ENCODE measurements around the gene OLFML2B. TPM values are rescaled to one million over a fixed set of nuclear protein-coding genes. Genes with fewer than 3 reads are reported as not detected.

OLFML2B gene
- total and polyA plus RNA-seq, 5 donors = 1.8 to 8.9 (median 3.0) TPM

DNA sequence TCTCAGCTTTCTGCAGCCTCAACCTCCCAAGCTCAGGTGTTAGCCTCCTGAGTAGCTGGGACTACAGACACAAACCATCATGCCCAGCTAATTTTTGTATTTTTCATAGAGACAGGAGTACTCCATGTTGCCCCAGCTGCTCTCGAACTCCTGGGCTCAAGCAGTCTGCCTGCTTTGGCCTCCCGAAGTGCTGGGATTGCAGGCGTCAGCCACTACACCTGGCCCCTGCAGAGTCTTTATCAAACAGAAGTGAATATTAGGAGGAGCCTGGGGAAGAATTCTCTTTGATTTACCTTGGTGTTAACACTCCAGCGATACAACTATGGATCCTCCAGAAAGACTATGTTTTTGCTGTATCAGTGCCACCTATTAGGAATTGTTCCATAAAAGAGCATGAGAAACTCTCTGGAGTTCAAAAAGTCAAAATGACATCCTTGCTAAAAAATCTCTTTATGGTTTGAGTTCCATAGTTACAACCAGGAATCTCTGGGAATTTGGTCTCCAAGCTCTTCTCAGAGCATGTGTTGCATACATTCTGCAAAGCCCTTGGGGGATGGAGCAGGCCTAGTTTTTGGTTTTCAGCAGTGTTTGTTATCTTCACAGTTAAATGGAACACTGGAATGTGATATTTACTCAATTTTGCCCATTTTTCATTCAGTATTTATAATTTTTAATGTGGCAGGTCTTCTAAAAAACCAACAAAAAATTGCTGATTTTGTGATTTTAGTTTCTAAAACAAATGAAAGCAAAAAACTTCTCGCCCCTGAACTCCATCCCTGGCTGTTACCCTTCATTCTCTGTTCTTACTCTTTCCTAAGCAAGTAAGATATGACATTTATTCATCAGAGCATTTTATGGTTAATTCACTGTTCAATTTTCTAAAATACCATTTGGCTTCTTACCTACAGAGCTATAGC lies 77.3 kb downstream of the OLFML2B start:
- no peak for ATAC-seq
- H3K4me1 ChIP-seq (ENCODE audit: control insufficient read depth, insufficient read depth, low read length) = no peaks in the 10 kb centered on the region
- H3K9me3 ChIP-seq (ENCODE audit: control insufficient read depth, low read length) = no peaks in the 10 kb centered on the region
- no peak for DNase-seq
- 77% methylated on average over 5 of the region's 5 CpGs for WGBS
- no peak overlapping the region for H3K4me3 ChIP-seq (ENCODE audit: low read length)
- no peaks in the 10 kb centered on the region for H3K27me3 ChIP-seq (ENCODE audit: control insufficient read depth, insufficient read depth)
- no peak overlapping the region for H3K27ac ChIP-seq (ENCODE audit: low read length)
- intact Hi-C loops (cut with DNase I) = no loop called here

DNA sequence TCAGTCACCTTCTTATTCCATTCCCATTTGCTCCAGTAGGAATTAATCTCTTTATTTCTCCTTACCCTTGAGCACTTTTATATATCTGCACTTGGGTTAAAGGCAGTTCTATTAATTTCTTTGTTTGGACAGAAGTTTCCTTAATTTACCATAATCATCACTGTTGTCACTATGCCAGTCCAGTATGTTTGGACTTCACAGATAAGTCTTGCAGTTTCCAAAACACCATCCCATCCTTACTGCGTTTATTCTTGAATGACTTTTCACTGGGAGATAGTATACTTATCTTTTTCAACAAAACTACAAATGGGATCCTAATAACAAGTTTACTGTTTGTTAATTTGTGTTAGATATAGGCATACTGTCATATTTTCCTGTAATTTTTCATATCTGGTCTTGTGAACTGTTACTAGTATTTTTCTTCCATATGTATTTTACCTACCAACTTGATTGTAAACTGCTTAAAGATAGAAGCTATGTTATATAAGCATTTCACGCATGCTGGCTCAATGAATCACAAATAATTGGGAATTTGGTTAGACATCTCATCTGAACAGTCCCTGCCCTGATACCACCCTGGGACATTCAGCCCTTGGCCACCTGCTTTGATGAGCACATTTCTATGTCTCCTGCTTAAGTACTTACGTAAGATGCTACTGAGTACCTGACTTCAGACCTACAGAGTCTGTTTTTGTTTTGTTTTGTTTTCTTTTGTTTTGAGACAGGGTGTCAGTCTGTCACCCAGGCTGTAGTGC lies 78.2 kb downstream of the OLFML2B start:
- Histone ChIP-seq H3K4me3 (ENCODE audit: low read length) (no peak overlapping the region), H3K9me3 (ENCODE audit: control insufficient read depth, low read length) (no peaks in the 10 kb centered on the region), H3K4me1 (ENCODE audit: control insufficient read depth, insufficient read depth, low read length) (no peaks in the 10 kb centered on the region), H3K27ac (ENCODE audit: low read length) (no peak overlapping the region), H3K27me3 (ENCODE audit: control insufficient read depth, insufficient read depth) (no peaks in the 10 kb centered on the region)
- WGBS = 74% methylated on average over 3 of the region's 3 CpGs
- ATAC-seq (no peak), DNase-seq (no peak)
- intact Hi-C loops (cut with DNase I) = no loop called here

DNA sequence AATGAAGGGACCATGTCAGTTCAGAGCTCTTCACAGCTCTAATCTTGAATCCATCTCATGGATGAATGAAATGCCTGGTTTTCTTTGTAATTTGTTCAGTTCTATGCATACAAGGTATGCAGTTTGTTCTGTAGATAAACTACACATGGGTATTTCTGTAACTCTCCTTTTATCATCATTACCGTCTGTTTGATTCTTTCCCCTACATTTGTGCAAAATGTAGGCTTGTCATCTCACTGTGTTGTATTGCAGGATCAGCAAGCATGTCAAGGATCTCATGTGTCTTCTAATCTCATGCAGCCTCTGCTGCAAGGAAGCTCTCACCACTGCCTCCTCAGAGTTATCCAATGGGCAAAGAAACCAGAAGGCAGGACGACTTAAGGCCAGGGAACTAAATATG lies 79.3 kb downstream of the OLFML2B start:
- WGBS = 87% methylated on average over 2 of the region's 2 CpGs

DNA sequence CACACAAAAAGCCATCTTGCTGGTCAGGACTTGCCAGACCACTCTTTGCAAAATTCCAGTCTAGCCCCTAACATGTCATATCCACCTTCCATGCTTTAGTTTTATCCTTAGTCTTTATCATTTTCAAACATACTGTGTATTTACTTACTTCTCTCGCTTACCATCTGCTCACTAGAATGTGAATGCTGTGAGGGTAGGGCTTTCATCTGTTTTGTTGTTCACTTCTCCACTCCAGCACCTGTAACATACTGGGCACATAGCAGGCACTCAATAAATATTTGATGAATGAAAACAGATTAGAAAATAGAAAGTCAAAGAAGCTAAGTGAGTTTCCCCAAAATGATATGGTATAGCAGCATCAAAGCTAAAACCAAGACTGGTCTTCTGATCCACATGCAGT lies 79.9 kb downstream of the OLFML2B start:
- Histone ChIP-seq H3K4me1 (ENCODE audit: control insufficient read depth, insufficient read depth, low read length) (no peaks in the 10 kb centered on the region), H3K9me3 (ENCODE audit: control insufficient read depth, low read length) (no peaks in the 10 kb centered on the region), H3K4me3 (ENCODE audit: low read length) (no peak overlapping the region), H3K27ac (ENCODE audit: low read length) (no peak overlapping the region), H3K27me3 (ENCODE audit: control insufficient read depth, insufficient read depth) (no peaks in the 10 kb centered on the region)
- intact Hi-C loops (cut with DNase I) = no loop called here
- WGBS = 95% methylated on average over 1 of the region's 1 CpG
- ATAC-seq = no peak
- no peak for DNase-seq

More for the DNA sequence above, 79.3 kb downstream of the OLFML2B start:
- Histone ChIP-seq H3K4me1 (ENCODE audit: control insufficient read depth, insufficient read depth, low read length) (no peaks in the 10 kb centered on the region), H3K9me3 (ENCODE audit: control insufficient read depth, low read length) (no peaks in the 10 kb centered on the region), H3K27me3 (ENCODE audit: control insufficient read depth, insufficient read depth) (no peaks in the 10 kb centered on the region), H3K27ac (ENCODE audit: low read length) (no peak overlapping the region), H3K4me3 (ENCODE audit: low read length) (no peak overlapping the region)
- ATAC-seq (no peak), DNase-seq (no peak)
- intact Hi-C loops (cut with DNase I) = no loop called here

DNA sequence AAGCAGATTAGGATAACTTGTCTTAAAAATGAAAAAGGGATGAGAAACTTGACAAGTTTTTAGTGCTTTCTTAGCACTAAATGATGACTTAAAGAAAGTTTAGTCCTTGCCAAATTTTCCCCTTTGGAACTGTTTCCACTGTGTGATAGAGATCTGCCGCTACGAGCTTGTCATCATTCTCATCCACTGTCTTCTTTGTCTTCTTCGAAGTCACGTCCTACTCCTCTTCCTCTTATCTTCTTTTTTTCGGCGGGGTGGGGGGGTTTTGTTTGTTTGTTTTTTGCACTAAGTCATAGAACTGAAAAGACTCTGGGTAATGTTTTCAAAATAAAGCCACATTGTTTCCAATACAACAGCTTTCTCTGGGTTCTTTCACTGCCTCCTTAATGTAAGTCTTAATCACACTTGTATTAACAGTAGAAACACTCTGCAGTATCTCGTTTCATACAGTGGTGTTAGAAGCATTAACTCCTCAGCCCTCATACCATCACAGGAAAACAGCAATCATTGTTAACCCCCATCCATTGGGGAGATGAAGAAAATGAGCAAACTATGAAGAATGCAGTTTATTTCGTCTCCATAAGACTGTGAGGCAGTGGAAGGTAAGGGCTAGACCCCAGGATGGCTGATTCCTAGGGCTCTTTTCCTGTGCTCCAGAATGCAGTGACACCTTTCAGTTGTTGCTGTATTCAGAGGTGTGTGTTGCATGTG lies 81.8 kb downstream of the OLFML2B start:
- WGBS = 46% methylated on average over 8 of the region's 8 CpGs
- H3K4me3 ChIP-seq (ENCODE audit: low read length) = no peak overlapping the region
- no peak for ATAC-seq
- DNase-seq = no peak
- H3K27me3 ChIP-seq (ENCODE audit: control insufficient read depth, insufficient read depth) = no peaks in the 10 kb centered on the region
- no peak overlapping the region for H3K27ac ChIP-seq (ENCODE audit: low read length)
- no peaks in the 10 kb centered on the region for H3K9me3 ChIP-seq (ENCODE audit: control insufficient read depth, low read length)
- intact Hi-C loops (cut with DNase I) = no loop called here
- no peaks in the 10 kb centered on the region for H3K4me1 ChIP-seq (ENCODE audit: control insufficient read depth, insufficient read depth, low read length)

DNA sequence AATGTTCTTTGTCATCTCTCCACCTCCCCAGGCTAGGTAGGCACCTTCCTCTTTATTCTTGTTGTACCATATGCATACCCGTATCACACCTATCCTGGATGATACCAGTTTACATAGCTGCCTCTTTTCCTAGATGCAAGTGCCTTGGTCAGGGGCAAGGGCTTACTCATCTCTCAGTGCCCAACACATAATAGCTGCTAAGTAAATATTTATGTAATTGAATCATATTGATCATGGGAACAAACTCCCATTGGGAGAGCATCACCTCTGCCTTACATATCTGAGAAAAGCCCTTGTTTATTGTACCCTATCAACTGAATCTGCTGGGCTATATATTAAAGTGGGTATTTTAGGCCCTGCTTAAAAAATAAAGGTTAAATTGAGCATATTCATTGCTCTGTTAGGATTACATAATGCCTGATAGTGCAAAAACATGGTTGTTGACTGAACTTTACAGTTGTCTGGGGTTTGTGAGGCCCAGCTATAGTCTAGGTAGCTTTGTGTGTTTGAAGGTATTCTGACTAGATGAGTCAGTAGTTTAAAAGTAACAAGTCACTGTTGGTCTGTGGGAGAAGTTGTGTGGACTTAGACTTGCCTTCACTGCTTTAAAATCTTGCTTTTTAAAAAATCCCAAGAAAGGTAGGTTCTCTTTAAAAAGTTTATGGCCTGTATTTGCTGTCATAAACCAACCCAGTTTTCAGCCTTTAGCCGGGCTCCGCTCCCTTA lies 82.6 kb downstream of the OLFML2B start:
- intact Hi-C loops (cut with DNase I) = no loop called here
- H3K4me1 ChIP-seq (ENCODE audit: control insufficient read depth, insufficient read depth, low read length) = no peaks in the 10 kb centered on the region
- H3K4me3 ChIP-seq (ENCODE audit: low read length) = no peak overlapping the region
- H3K27ac ChIP-seq (ENCODE audit: low read length) = no peak overlapping the region
- no peaks in the 10 kb centered on the region for H3K27me3 ChIP-seq (ENCODE audit: control insufficient read depth, insufficient read depth)
- no peak for ATAC-seq
- 72% methylated on average over 3 of the region's 3 CpGs for WGBS
- no peaks in the 10 kb centered on the region for H3K9me3 ChIP-seq (ENCODE audit: control insufficient read depth, low read length)
- no peak for DNase-seq

DNA sequence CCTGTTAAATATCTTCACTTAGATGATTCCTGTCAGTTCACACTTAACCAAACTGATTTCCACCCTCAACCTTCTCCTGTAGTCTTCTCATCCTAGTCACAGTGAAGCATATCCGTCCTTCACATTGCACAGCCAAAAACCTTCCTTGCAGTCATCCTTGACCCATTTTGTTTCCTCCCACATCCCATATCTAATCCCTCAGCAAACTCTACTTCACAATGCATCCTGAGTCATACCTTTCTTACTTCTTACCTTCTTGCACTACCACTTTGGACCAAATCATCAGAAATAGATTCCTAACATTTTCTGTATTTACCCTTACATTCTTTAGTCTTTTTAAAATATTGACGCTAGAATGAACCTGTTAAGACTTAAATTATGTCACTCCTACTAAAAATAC lies 86.9 kb downstream of the OLFML2B start:
- Histone ChIP-seq H3K27me3 (ENCODE audit: control insufficient read depth, insufficient read depth) (no peaks in the 10 kb centered on the region), H3K4me1 (ENCODE audit: control insufficient read depth, insufficient read depth, low read length) (no peaks in the 10 kb centered on the region), H3K4me3 (ENCODE audit: low read length) (no peak overlapping the region), H3K9me3 (ENCODE audit: control insufficient read depth, low read length) (no peaks in the 10 kb centered on the region), H3K27ac (ENCODE audit: low read length) (no peak overlapping the region)
- WGBS = 97% methylated on average over 2 of the region's 2 CpGs
- intact Hi-C loops (cut with DNase I) = no loop called here
- no peak for ATAC-seq
- DNase-seq = no peak

DNA sequence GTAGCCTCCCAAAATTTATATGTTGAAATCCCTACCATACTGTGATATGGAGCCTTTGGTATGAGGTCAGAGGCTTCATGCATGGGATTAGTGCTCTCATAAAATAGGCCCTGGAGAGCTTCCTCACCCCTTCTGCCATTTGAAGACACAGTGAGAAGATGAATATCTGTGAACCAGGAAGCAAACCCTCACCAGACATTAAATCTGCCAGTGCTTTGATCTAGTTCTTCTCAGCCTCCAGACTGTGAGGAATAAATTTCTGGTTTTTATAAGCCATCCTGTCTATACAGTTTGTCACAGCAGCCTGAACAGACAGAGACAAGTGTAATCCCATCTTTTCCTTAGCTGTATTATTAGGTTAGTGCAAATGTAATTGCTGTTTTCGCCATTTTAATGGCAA lies 88.4 kb downstream of the OLFML2B start:
- H3K4me1 ChIP-seq (ENCODE audit: control insufficient read depth, insufficient read depth, low read length) = no peaks in the 10 kb centered on the region
- ATAC-seq (no peak), DNase-seq (no peak)
- 97% methylated on average over 1 of the region's 1 CpG for WGBS
- no peaks in the 10 kb centered on the region for H3K9me3 ChIP-seq (ENCODE audit: control insufficient read depth, low read length)
- H3K27me3 ChIP-seq (ENCODE audit: control insufficient read depth, insufficient read depth) = no peaks in the 10 kb centered on the region
- intact Hi-C loops (cut with DNase I) = no loop called here
- no peak overlapping the region for H3K4me3 ChIP-seq (ENCODE audit: low read length)
- no peak overlapping the region for H3K27ac ChIP-seq (ENCODE audit: low read length)

DNA sequence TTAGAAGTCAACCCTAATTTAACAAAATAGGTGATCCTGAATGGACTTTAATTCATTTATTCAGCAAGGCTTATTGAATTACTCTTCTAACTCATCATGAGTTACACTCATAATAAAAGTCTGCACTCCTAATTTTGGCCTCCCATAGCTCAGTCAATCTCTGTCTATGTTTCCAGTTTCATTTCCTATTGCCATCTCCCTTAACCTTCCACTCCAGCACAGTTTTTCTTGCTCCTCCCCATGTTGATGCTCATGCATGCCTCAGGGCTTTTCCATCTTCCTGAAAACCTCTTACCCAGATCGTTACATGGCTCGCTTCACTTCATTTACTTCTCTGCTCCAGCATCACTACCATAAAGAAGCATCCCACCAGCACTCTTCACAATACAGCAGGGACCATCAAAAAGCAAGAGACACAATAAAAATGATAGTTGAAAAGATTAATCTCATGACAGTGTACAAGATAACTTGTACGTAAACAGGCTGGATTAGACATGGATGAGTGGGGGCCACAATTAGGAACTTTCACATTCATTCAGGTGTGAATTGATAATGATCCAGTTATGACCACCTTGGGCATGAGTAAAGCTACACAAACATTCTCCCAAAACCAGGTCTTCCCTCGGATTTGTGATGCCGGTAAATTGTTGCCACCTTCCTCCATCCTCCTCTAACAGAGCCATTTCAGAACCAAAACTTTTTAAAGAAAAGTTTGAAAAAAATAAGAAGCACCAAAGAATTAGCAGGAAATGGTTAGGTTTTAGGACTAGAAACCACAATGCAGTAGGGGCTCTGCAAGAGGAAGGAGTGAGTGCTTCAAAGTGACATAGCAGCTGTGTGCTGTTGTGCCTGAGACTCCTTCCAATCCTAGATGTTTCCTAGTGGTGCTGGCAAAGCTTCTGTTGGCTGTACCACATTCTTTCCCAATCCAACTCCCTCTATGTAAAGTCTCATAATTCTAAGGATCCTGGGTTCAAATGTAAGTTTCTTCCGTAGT lies 89.8 kb downstream of the OLFML2B start:
- Histone ChIP-seq H3K9me3 (ENCODE audit: control insufficient read depth, low read length) (no peaks in the 10 kb centered on the region), H3K27ac (ENCODE audit: low read length) (no peak overlapping the region), H3K4me1 (ENCODE audit: control insufficient read depth, insufficient read depth, low read length) (no peaks in the 10 kb centered on the region), H3K27me3 (ENCODE audit: control insufficient read depth, insufficient read depth) (no peaks in the 10 kb centered on the region), H3K4me3 (ENCODE audit: low read length) (no peak overlapping the region)
- no peak for DNase-seq
- WGBS = 77% methylated on average over 6 of the region's 6 CpGs
- ATAC-seq = no peak
- intact Hi-C loops (cut with DNase I) = no loop called here

All from right cardiac atrium (tissue), 5 donors.